Sigmoid colon (tissue), 7 donors: ENCODE results near the gene CD247. TPM values are rescaled to one million over a fixed set of nuclear protein-coding genes. Genes with fewer than 3 reads are reported as not detected.

Source experiments
- DNase-seq: peaks from one replicate; pipeline ENCODE4 v3.0.0-alpha.2; 2019
- H3K27ac ChIP-seq, 4 donors: fragments of 200-600 bp; sonication (generic); one replicate each; pipeline ENCODE4 v1.5.1; 2016 to 2019; ENCODE audit warnings: mild to moderate bottlenecking in 1 of 4
- H3K27me3 ChIP-seq, 3 donors: fragments of 200-600 bp; sonication (generic); one replicate each; pipeline ENCODE4 v1.5.1; 2019; ENCODE audit warnings: mild to moderate bottlenecking in 1 of 3
- H3K36me3 ChIP-seq, 4 donors: fragments of 200-600 bp; sonication (generic); one replicate each; pipeline ENCODE4 v1.5.1; 2016 to 2019
- H3K4me1 ChIP-seq, 4 donors: fragments of 200-600 bp; sonication (generic); one replicate each; pipeline ENCODE4 v1.5.1; 2017 to 2019
- H3K4me3 ChIP-seq, 4 donors: fragments of 200-600 bp; sonication (generic); one replicate each; pipeline ENCODE4 v1.5.1; 2017 to 2019; ENCODE audit warnings: mild to moderate bottlenecking in 2 of 4, moderate library complexity in 1 of 4
- H3K9me3 ChIP-seq, 4 donors: fragments of 200-600 bp in 3 of 4; sonication (generic) in 3 of 4; one replicate each; pipeline versions ENCODE4 v1.5.1 to v1.6.1; 2013 to 2019
- CTCF ChIP-seq, 4 experiments: fragments of 450-650 bp in 3 of 4; fragments of 200-600 bp in 1 of 4; IDR thresholded peaks; one replicate each; pipeline ENCODE4 v1.5.1; 2016 to 2019; ENCODE audit warnings: antibody characterized with exemption in 4 of 4, mild to moderate bottlenecking in 3 of 4, moderate library complexity in 2 of 4
- EP300 ChIP-seq, 4 donors: sonication (generic); formaldehyde crosslinking; IDR thresholded peaks; one replicate each; pipeline ENCODE4 v1.6.1; 2017; ENCODE audit warnings: antibody characterized with exemption in 4 of 4
- POLR2A ChIP-seq, 2 donors: fragments of 450-650 bp; IDR thresholded peaks; one replicate each; pipeline ENCODE4 v1.6.1; 2016; ENCODE audit warnings: antibody characterized with exemption in 2 of 2, mild to moderate bottlenecking in 2 of 2, moderate library complexity in 2 of 2
- POLR2AphosphoS5 ChIP-seq, 4 donors: sonication (generic); formaldehyde crosslinking; IDR thresholded peaks; one replicate each; pipeline ENCODE4 v1.6.1; 2017; ENCODE audit warnings: antibody characterized with exemption in 4 of 4
- WGBS, 2 donors: extraction: QIAGEN DNeasy Blood & Tissue Kit; methylation state at CpG; one replicate each; pipeline ENCODE4 v1.1.7; 2013; 5-methylcytosine and 5-hydroxymethylcytosine counted together
- intact Hi-C: fragments of 100-400 bp; cut with DNase I; formaldehyde crosslinking; loops from one replicate; pipeline ENCODE4 v1.15.1; 2023
- polyA plus RNA-seq, 3 donors: library from polyadenylated mRNA; stranded (reverse); fragments of 200-250 nt; gene quantifications; one replicate each; pipeline ENCODE4 v1.2.3, GENCODE V29; 2013
- total RNA-seq, 4 donors: library from RNA; depleted of rRNA; stranded (reverse); fragments of >200 nt; gene quantifications; one replicate each; pipeline ENCODE4 v1.1.0, GENCODE V29; 2016
- donor health status: healthy with polysubstance abuse.
- donor health status: Bipolar disorder and iron deficiency.
- donor health status: healthy.

The CD247 gene
- total and polyA plus RNA-seq, 7 donors, result 0.36 to 20.3 (median 1.4) TPM; not detected in 3

- Histone ChIP-seq H3K9me3 (no peaks in the 10 kb centered on the region), H3K36me3 (no peaks in the 10 kb centered on the region), H3K4me3 (no peak overlapping the region), H3K27me3 (no peaks in the 10 kb centered on the region), H3K4me1 (no peaks in the 10 kb centered on the region), H3K27ac (no peak overlapping the region)
- no peak for TF ChIP-seq POLR2A (IDR thresholded peaks at IDR 0.05)
- TF ChIP-seq CTCF (IDR thresholded peaks at IDR 0.05), result no peak
- no peak for TF ChIP-seq POLR2AphosphoS5 (IDR thresholded peaks at IDR 0.05)
- no peak for TF ChIP-seq EP300 (IDR thresholded peaks at IDR 0.05)
- 82 to 92% methylated on average over 17 of the region's 17 CpGs for WGBS, 2 donors
- intact Hi-C loops, result no loop called here
- no peak for DNase-seq
Observed at GRCh38 chr1:167430134-167430848, 88.0 kb downstream of the CD247 start.

GRCh38 chr1:167429612-167430011 lies 88.7 kb downstream of the CD247 start:
- Histone ChIP-seq H3K36me3 (no peaks in the 10 kb centered on the region), H3K4me3 (no peak overlapping the region), H3K27ac (no peak overlapping the region), H3K27me3 (no peaks in the 10 kb centered on the region), H3K9me3 (no peaks in the 10 kb centered on the region), H3K4me1 (no peaks in the 10 kb centered on the region)
- no peak for DNase-seq
- intact Hi-C loops, result no loop called here
- WGBS, 2 donors, result 67 to 71% methylated on average over 2 of the region's 2 CpGs
- no peak for TF ChIP-seq CTCF (IDR thresholded peaks at IDR 0.05)
- no peak for TF ChIP-seq POLR2AphosphoS5 (IDR thresholded peaks at IDR 0.05)
- no peak for TF ChIP-seq EP300 (IDR thresholded peaks at IDR 0.05)
- no peak for TF ChIP-seq POLR2A (IDR thresholded peaks at IDR 0.05)

- TF ChIP-seq EP300 (IDR thresholded peaks at IDR 0.05) (no peak), POLR2AphosphoS5 (IDR thresholded peaks at IDR 0.05) (no peak), POLR2A (IDR thresholded peaks at IDR 0.05) (no peak), CTCF (IDR thresholded peaks at IDR 0.05) (no peak)
- no peaks in the 10 kb centered on the region for H3K9me3 ChIP-seq
- no peak overlapping the region for H3K4me3 ChIP-seq
Observed at GRCh38 chr1:167428395-167428794, 89.9 kb downstream of the CD247 start.

GRCh38 chr1:167427848-167428247 lies 90.5 kb downstream of the CD247 start:
- 83 to 90% methylated on average over 5 of the region's 5 CpGs for WGBS, 2 donors
- DNase-seq, result no peak
- Histone ChIP-seq H3K9me3 (no peaks in the 10 kb centered on the region), H3K27ac (no peak overlapping the region), H3K4me3 (no peak overlapping the region), H3K36me3 (no peaks in the 10 kb centered on the region), H3K4me1 (no peaks in the 10 kb centered on the region), H3K27me3 (no peaks in the 10 kb centered on the region)
- intact Hi-C loops, result no loop called here
- no peak for TF ChIP-seq POLR2AphosphoS5 (IDR thresholded peaks at IDR 0.05)
- TF ChIP-seq POLR2A (IDR thresholded peaks at IDR 0.05), result no peak
- TF ChIP-seq EP300 (IDR thresholded peaks at IDR 0.05), result no peak
- TF ChIP-seq CTCF (IDR thresholded peaks at IDR 0.05), result no peak

More at GRCh38 chr1:167428395-167428794, 89.9 kb downstream of the CD247 start:
- intact Hi-C loops, result no loop called here
- 68 to 69% methylated on average over 2 of the region's 2 CpGs for WGBS, 2 donors
- Histone ChIP-seq H3K27me3 (no peaks in the 10 kb centered on the region), H3K36me3 (no peaks in the 10 kb centered on the region), H3K27ac (no peak overlapping the region), H3K4me1 (no peaks in the 10 kb centered on the region)
- DNase-seq, result no peak

GRCh38 chr1:167426716-167427115 lies 91.6 kb downstream of the CD247 start:
- H3K4me1 ChIP-seq, result no peaks in the 10 kb centered on the region
- no peaks in the 10 kb centered on the region for H3K27me3 ChIP-seq
- no peaks in the 10 kb centered on the region for H3K36me3 ChIP-seq
- TF ChIP-seq POLR2A (IDR thresholded peaks at IDR 0.05) (no peak), EP300 (IDR thresholded peaks at IDR 0.05) (no peak), POLR2AphosphoS5 (IDR thresholded peaks at IDR 0.05) (no peak)
- 93 to 95% methylated on average over 4 of the region's 4 CpGs for WGBS, 2 donors
- H3K27ac ChIP-seq, result no peak overlapping the region
- H3K9me3 ChIP-seq, result no peaks in the 10 kb centered on the region
- H3K4me3 ChIP-seq, result no peak overlapping the region
- no peak for DNase-seq
- intact Hi-C loops, result no loop called here
